CD4-positive, alpha-beta T cell treated with Interleukin-6 for 4 hours (primary cell): ENCODE results near the gene SLC35F6.
"Not testable (repeated sequence)": the region's sequence is repeated elsewhere in the genome, so short reads cannot be mapped to it uniquely, and the experiment has no call there.

Experiments
- DNase-seq: peaks from one replicate; pipeline ENCODE4 v3.0.0-alpha.2; 2020; ENCODE audit warnings: mixed read lengths

Gene SLC35F6

DNA sequence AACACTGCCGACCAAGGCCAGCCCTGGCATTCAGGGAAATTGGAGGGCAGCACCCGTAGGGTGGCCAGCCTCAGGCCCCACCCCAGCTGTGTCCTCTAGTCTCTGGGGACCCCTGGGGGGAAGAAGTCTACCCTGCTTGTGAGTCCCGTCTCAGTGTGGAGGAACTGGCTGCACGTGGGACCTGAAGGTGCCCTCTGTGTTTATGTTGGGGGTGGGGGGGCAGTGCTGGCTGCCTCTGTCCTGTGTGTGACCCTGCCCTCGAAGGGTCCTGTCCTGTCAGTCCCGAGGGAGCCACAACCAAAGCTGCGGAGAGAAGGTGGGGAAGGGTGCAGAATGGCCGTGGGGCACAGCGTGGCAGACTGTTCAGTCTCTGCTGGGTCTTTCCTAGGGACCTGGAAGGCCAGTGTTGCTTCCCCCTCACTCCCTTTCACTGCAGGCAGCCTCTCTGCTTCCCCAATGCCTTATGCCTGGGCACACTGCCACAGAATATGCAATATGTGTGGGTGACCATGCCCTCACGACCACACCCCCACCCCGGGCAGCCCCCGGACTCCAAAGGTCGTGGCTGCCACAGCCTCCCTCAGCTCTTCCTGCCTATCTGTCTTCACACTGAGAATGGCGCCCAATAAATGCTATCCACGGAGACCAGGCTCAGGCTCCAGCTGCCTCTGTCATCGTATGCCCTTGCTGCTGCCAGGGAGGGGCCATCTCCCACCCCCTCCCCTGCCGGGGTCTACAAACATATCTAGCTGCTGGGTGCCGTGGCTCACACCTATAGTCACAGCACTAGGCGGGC is 33.3 kb upstream of the SLC35F6 start:
- DNase-seq = no peak

DNA sequence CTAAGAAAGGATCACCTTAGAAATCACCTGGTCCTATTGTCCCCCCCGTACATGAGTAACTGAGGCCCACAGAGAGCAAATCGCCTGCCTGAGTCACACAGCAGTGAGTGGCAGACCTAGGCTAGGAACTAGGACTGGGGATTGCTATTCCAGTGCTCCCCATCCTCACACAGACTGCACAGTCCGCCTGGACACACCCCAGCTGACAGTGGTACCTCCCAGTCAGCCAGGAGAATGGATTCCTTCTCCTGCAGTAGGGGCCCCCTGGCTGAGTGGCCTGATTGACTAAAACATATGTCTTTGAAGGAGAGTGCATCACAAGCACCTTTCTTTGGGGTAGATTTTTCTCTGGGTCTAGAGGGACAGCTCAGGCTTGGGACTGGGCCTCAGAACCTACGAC is 32.4 kb upstream of the SLC35F6 start:
- no peak for DNase-seq

DNA sequence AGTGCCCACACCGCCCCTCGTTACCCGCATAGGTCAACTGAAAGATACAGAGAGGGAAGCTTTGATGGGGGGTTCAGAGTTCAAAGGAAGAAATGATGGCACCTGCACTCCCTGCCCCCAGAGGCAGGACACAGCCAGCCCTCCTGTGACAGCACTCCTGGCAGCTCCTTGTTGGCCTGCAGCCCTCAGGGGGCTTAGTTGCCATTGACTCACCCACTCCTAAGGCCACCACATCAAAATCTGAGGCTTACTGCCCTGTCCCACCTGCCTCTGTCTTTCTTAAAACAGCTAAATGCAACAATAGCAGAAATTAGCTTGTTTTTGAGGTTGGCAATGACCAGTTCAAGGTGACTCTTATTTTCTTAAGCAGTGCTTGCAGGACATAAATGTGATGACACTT is 31.6 kb upstream of the SLC35F6 start:
- no peak for DNase-seq

DNA sequence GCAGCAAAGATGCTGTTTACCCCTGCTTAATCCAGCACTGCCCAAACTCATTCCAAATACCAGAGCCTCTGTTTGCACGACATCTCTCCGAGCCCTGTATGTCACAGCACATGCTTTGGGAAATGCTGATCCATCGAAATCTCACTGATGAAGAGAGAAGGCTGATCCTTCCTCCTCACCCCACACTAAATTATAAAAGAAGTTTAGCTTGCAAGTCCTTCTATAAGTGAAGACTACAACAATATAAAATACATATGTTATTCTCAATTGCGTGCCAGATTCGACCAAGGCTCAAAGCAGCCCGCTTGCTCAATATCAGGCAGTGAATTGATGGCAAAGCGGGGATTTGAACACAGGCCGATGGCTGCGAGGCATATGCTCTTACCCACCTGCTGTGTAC is 30.7 kb upstream of the SLC35F6 start:
- no peak for DNase-seq

DNA sequence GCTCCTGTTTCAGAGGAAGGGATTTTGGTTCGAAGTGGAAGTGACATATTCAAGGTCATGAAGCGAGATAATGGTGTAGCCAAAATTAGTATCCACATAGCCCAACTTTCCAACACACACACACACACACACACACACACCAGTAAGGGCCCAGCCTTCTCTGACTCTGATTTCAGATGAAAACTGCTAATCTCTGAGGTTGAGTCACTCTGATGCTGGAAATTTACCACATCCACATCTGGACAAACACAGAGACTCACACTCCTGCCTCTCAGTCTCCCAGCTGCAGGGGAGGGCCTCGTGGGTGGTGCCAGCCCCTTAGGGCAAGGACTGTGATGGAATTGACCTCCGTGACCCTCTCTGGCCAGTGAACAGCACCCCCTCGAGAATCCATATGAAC is 29.0 kb upstream of the SLC35F6 start:
- no peak for DNase-seq

DNA sequence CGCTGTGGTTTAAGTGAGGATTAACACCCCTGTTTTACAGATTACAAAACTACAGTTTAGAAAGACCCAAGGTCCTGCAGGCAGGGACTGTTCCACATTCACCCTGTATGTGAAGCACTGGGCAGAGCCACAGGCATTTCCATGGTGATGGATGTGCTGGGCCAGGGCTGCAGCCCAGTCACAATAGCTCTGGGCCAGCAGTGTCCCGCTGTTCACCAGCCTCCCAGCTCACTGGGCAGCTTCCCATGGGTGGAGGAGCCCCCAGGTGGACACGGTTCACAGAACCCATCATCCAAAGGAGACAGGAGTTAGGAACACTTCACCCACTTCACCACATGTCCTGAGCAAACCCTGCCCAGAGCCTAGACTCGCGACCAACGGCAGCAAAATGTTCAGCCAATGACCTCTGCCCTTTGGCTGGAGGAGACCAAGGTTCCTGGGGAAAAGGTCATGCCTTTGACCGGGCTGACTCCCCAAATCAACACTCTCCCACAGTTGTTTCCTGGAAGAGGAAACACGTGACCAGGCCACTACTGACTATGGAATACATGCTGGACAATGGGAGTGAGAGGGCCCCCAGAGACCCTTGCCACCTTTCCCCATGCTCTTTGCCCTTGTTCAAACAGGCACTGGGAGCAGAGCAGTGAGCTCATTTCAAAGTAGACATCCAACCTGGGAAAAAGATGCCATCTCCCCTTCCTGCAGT is 28.0 kb upstream of the SLC35F6 start:
- no peak for DNase-seq

DNA sequence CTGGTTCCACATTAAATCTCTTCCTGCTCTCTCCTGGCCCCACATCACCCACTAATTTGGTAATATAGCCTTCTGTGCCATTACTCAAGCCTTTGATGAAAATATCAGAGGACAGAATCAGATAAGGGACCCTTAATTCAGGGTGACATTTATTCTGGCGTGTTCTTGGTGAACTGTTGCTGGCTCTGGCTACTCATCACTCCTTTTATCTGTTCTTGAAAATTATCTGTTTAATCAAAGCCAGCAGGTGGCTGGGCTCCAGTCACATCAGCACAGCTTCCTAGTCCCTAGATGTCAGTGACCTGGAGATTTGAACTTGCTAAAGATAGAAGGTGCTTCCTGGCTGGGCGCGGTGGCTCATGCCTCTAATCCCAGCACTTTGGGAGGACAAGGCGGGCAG is 26.9 kb upstream of the SLC35F6 start:
- no peak for DNase-seq

DNA sequence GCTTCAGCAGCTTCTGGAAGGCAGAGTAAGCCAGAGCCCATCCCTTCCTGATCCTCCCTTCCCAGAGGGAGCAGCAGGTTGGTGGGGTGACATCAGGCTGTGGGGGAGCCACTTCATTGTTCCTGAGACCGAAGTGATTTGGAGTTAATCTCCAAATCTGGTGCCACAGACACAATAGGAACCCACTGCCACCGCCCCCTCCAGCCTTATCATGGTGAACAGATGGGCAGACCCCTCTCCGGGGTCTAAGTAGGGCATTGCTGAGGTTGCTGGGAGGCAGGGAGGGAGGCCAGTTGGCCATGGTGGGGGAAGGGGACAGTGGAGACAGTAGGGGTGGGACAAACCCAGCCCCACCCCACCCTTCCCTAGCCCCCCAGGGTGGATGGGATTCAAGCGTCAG is 25.6 kb upstream of the SLC35F6 start:
- no peak for DNase-seq

DNA sequence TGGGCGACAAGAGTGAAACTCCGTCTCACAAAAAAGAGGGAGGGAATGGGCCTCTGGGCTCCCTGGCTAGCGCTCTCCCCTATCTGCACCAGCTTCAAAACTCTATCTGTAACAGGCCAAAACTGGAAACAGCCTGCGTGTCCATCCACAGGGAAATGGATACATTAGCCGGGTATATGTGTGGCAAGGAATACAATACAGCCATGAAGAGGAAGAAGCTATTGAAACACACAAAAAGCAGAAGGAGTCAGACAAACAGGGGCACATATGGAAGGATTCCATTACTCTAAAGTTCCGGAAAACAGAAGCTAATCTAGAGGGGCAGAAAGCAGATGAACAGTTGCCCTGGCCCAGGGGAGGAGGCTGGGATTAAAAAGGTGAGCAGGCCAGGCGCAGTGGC is 24.6 kb upstream of the SLC35F6 start:
- no peak for DNase-seq

DNA sequence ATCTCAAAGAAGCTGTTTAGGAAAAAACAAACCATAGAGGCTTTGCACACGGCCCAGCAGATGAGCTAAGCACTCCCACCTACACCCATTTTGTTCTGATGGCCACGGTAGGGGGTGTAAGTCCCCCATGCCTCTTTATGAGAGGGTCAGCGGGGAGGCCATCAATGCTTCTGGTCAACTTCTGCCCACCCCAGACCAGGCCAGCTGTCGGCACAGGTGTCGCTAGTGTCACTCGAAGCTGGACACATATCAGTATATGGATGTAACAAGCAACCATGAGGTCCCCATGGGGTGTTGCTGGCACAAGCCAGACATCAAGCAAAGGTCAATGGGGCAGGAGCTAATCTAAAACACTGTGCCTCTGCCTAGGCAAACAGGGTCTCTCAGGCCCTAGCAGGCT is 23.7 kb upstream of the SLC35F6 start:
- DNase-seq = no peak

DNA sequence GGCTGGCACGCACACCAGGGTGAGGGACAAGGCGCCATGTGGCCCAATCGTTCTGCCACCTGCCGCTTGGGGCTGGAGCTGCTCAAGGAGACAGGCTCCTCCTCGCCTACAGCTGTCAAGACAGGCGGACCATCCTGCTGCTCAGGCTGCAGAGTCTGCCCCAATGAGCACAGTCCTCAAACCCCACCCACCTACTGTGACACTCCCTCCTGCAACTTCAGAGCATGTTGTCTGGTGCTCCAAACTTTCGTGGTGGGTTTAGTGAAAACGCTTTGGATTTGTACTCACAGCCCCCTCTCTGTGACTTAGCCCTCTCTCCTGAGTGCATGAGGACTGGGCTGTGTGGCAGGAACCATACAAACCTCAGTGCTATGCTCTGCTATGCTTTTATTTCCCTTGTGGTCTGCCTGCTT is 23.2 kb upstream of the SLC35F6 start:
- DNase-seq = peak; percentile 4

DNA sequence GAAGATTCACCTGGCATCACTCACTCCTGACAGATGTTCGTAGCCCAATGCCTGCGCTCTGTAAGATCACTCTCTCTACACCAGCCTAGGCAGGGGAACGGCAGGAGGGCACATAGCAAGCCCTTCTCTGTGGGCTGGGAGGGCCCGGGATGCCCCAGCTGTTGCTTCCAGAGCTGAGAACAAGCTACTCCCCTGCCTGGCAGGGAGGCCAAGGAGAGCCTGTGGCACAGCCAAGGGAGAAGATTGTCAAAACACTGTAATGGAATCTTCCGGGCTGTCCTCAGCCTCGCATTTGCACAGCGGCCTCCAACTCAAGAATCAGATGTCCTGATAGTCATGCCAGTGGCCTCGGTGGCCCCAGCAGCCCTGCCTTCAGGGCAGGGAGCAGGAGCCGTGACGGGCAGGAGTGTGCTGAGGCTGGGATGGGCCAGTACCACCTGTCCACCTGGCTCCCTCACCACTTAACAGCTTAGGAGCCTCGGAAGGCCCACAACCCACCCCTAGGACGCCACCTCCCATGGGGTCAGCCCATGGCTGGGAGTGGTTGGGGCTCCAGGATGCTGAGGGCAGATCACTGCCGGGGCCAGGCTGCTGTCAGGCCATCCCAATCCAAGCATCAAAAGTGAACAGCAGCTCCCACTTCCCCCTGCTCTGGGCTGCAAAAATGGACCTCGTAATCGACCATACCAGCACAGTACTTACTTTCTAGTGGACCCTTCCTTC is 21.9 kb upstream of the SLC35F6 start:
- DNase-seq = no peak

DNA sequence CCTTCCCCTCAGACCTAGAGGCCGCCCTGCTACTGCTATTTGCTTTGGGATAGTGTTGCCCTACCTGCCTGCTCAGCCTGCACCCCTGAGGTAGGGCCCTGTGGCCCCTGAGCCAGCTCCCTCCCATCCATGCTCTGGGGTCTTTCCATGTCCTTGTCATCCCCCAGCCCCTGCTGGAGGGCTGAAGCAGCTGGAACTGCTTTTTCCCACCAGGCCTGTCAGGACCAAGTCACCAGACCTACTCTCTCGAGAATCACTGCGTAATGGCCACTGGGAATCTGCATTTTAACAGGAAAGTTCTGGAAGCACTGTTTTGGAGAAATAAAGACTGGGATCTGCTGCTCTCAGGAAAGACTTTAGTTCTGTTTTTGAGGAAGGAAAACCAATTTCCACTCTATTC is 20.2 kb upstream of the SLC35F6 start:
- DNase-seq = no peak

DNA sequence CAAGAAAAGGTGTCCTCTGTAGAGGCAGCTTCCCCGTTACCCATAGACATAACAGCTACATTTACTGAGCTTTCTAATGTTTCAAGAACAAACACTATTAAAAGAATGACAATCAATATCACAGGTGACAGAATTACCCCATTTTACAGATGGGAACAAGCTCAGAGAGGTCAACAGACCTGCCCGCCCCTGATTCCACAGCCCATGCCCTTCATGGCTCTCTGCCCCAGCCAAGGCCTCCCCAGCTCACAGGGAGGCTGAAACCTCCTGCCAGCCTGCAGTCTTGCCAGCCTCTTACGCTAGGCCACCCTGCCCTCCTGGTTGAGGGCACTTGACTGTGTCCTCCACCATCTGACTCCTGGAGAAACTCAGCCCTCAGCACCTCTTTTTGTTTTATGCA is 19.1 kb upstream of the SLC35F6 start:
- DNase-seq = no peak

DNA sequence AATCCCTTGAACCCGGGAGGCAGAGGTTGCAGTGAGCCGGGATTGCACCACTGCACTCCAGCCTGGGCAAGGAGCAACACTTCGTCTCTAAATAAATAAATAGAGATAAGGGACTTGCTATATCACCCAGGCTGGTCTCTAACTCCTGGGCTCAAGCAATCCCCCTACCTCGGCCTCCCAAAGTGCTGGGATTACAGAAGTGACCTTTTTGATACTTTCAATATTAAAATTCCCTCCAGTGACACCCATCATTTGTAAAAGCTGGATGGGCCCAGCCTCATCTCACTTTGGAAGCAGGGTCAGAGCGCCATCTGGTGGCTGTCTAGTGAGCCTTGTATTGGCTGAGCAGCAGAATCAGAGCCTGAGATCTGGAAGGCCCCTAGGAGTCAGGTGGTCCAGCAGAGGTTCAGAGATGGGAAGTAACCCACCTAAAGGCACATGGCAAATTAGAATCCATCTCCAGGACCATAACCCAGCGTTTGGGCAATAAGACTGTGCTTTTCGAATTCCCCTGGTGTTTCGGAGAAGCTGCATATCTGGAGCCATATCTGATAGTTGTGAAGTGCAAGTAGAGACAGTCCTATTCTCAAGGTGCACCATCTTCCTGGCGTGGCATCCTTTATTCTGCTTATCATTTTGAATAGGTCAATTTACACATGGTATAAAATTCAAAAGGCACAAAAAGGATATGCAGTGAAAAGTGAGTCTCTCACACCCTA is 18.3 kb upstream of the SLC35F6 start:
- peak; percentile 84 for DNase-seq

DNA sequence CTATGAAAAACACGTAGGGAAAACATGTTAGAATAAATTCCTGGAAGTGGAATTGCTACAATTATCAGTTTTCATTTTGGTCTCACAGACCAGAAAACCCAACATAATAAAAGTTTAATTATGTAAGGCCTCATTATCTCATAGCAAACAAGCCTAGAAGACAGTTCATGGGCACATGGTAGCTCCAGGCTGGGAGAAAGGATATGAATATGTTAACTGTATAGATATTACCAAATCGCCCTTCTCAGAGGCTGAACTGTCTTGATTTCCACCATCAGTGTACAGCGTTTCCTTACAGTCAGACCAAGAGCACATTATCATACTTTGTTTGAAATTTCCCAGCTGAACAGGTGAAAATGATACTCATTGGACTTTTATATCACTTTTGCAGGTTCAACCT is 17.1 kb upstream of the SLC35F6 start:
- no peak for DNase-seq

DNA sequence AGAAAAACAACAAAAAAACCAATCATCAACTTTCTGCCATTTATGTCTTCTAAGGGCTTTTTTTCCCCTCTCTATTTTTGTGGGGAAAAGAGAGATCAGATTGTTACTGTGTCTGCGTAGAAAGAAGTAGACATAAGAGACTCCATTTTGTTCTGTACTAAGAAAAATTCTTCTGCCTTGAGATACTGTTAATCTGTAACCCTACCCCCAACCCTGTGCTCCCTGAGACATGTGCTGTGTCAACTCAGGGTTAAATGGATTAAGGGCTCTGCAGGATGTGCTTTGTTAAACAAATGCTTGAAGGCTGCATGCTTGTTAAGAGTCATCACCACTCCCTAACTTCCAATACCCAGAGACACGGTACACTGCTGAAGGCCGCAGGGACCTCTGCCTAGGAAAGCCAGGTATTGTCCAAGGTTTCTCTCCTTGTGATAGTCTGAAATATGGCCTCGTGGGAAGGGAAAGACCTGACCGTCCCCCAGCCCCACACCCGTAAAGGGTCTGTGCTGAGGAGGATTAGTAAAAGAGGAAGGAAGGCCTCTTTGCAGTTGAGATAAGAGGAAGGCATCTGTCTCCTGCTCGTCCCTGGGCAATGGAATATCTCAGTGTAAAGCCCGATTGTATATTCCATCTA is 14.2 kb upstream of the SLC35F6 start:
- not testable (repeated sequence) for DNase-seq

DNA sequence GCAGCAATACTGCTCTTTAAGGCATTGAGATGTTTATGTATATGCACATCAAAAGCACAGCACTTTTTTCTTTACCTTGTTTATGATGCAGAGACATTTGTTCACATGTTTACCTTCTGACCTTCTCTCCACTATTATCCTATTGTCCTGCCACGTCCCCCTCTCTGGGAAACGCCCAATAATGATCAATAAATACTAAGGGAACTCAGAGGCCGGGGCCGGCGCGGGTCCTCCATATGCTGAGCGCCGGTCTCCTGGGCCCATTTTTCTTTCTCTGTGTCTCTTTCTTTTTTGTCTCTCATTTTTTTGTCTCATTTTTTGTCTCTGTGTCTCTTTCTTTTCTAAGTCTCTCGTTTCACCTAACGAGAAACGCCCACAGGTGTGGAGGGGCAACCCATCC is 13.6 kb upstream of the SLC35F6 start:
- DNase-seq = not testable (repeated sequence)

DNA sequence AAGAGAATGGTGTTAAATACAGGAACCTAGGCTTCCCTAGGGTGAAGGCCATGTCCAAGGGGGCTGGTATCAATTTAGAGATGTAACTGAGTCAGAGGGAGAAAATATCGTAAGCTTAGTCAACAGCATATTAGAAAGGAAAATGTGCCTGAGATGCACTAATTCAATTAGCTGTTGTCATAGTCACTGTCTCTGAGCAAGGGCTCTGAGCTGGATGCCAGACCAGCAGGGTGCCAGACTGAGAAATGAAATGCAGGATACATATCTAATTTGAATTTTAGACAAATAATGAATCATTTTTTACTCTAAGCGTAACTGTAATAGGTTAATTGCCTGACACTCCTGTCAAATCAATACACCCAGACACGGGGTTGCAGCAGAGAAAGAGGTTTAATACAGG is 11.4 kb upstream of the SLC35F6 start:
- no peak for DNase-seq

DNA sequence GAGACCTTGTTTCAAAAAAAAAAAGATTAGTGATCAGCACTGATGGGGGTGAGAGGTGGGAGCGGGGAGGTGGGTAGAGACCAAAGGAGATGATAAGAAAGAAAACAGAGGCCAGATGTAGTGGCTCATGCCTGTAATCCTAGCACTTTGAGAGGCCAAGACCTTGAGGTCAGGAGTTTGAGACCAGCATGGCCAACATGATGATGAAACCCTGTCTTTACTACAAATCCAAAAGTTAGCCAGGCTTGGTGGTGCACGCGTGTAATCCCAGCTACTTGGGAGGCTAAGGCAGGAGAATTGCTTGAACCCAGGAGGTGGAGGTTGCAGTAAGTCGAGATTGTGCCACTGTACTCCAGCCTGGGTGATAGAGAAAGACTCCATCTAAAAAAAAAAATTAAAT is 9.5 kb upstream of the SLC35F6 start:
- no peak for DNase-seq

DNA sequence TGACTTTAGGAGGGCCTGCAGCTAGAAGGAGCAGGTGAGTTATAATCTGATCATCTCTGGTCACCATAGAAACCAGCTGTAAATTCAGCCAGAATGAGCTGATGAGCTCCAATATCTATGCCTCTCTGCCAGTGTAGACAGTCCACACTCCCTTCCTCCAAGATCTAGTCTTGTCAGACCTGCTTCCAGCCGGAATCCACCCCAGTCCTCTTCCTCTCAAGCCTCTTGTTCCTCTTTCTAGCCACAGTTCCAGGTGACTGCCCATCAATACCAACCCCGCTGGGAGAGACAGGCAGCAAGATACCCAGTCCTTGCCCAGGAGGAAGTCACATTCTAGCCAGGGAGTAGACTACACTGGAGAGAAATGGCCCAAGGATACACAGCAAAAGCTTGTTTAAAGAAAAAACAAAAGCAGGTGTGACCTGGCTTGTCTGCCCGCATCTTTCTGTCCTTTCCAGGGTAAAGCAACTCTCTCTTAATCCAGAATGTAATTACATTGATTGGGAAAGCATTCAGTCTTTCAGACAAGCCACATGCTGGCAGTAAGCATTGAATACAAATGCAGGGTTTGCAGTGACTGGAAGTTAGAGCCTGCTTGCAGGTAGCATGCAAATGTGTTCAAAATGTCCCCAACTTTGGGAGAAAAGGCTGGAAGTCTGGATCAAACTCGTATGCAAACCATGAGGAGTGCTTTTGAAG is 9.0 kb upstream of the SLC35F6 start:
- DNase-seq = no peak

DNA sequence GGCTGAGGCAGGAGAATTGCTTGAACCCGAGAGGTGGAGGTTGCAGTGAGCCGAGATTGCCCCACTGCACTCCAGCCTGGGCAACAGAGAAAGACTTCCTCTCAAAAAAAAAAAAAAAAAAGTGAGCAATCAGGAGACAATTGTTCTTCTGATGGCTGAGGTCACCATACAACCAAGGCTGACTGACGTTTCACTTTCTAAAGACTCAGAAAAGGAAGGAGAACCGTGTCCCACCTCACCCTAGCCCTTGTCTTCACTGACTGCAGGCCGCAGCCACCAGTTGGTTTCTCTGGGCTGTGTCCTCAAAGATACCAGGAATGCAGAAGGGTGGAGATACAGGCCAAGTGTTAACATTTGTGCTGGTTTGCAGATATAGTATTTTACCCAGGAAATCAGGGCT is 7.7 kb upstream of the SLC35F6 start:
- no peak for DNase-seq
